Ecto neural progenitor cell (in vitro differentiated cells): ENCODE results near the gene LIG3.
"Not testable (repeated sequence)": the region's sequence is repeated elsewhere in the genome, so short reads cannot be mapped to it uniquely, and the experiment has no call there.

Source experiments
- DNase-seq: peaks from one replicate; pipeline ENCODE4 v3.0.0-alpha.2; 2018; ENCODE audit warnings: low spot score

The LIG3 gene

GRCh38 chr17:35044181-35044580 is 63.9 kb downstream of the LIG3 start:
- DNase-seq, result no peak

GRCh38 chr17:35045458-35045979 is 65.2 kb downstream of the LIG3 start:
- DNase-seq, result not testable (repeated sequence)

- DNase-seq, result no peak
Measured at GRCh38 chr17:35046245-35046644, 65.9 kb downstream of the LIG3 start.

GRCh38 chr17:35046740-35047283 is 66.5 kb downstream of the LIG3 start:
- DNase-seq, result no peak

- no peak for DNase-seq
Measured at GRCh38 chr17:35048685-35049379, 68.5 kb downstream of the LIG3 start.

- DNase-seq, result no peak
Measured at GRCh38 chr17:35050170-35050569, 69.9 kb downstream of the LIG3 start.

- no peak for DNase-seq
Measured at GRCh38 chr17:35051183-35051578, 70.9 kb downstream of the LIG3 start.

- DNase-seq, result no peak
Measured at GRCh38 chr17:35051579-35052240, 71.4 kb downstream of the LIG3 start.

GRCh38 chr17:35052241-35052610 is 71.9 kb downstream of the LIG3 start:
- no peak for DNase-seq

- no peak for DNase-seq
Measured at GRCh38 chr17:35052780-35053179, 72.5 kb downstream of the LIG3 start.

GRCh38 chr17:35053204-35053603 is 72.9 kb downstream of the LIG3 start:
- no peak for DNase-seq

- DNase-seq, result no peak
Measured at GRCh38 chr17:35056013-35056412, 75.7 kb downstream of the LIG3 start.

GRCh38 chr17:35057332-35057915 is 77.1 kb downstream of the LIG3 start:
- no peak for DNase-seq
